Astrocyte (in vitro differentiated cells and primary cell): ENCODE results near the gene NEB.

Source experiments
- CTCF ChIP-seq: IDR thresholded peaks from 2 replicates; pipeline ENCODE4 v1.5.1; 2011; ENCODE audit warnings: low read depth, mild to moderate bottlenecking, inconsistent platforms, low read length, moderate library complexity; ENCODE audit not compliant: insufficient read depth
- EZH2 ChIP-seq: IDR thresholded peaks from 2 replicates; pipeline ENCODE4 v1.6.1; 2012; ENCODE audit warnings: mild to moderate bottlenecking, low read length, inconsistent platforms; ENCODE audit not compliant: insufficient read depth

GRCh38 chr2:151549191-151549590 is 185.1 kb downstream of the NEB start:
- no peak for TF ChIP-seq CTCF
- no peak for TF ChIP-seq EZH2
